Endothelial cell of umbilical vein (primary cell): ENCODE results near the gene ROPN1L. TPM values are rescaled to one million over a fixed set of nuclear protein-coding genes. Genes with fewer than 3 reads are reported as not detected.

Experiments used
- BruUV-seq: library from RNA; stranded (reverse); fragments of 400-500 nt; replicated peaks from 2 replicates; lab custom pipeline; 2021; lab: Mats Ljungman, UMichigan
- CTCF ChIA-PET: fragments of 300-600, 350-600 bp; sonication (Branson Sonifier 250); formaldehyde crosslinking; loops from one replicate; lab custom pipeline; 2021; ENCODE audit warnings: antibody characterized with exemption, inconsistent platforms; lab: Charles Lee
- POLR2A ChIA-PET: fragments of 300-600, 350-600 bp; sonication (Branson Sonifier 250); formaldehyde crosslinking; loops from one replicate; lab custom pipeline; 2021; ENCODE audit warnings: antibody characterized with exemption, inconsistent platforms; lab: Charles Lee
- DNase-seq: peaks from one replicate; pipeline ENCODE4 v3.0.0-alpha.2; 2011; ENCODE audit warnings: low read depth, low spot score
- FAIRE-seq: peaks from 2 replicates; lab custom pipeline; 2011; peaks lifted over from hg19 to GRCh38; lab: Jason Lieb, UNC
- H2AFZ ChIP-seq: 2 replicates; pipeline ENCODE4 v1.6.0; 2012; ENCODE audit warnings: low read depth, low read length, control low read depth, inconsistent platforms
- H3K27ac ChIP-seq: 2 replicates; pipeline ENCODE4 v1.5.1; 2011; ENCODE audit warnings: low read depth, mild to moderate bottlenecking, control low read depth, low read length, moderate library complexity; ENCODE audit not compliant: insufficient read depth
- H3K27me3 ChIP-seq, 2 experiments: 2 replicates each; pipeline versions ENCODE4 v1.6.0 to v1.6.1; 2011; ENCODE audit warnings: low read length in 2 of 2, mixed read lengths in 1 of 2; ENCODE audit not compliant: control insufficient read depth in 2 of 2, insufficient read depth in 2 of 2
- H3K36me3 ChIP-seq, 2 experiments: 2 replicates in 1 of 2; 3 replicates in 1 of 2; pipeline ENCODE4 v1.5.1; 2011; ENCODE audit warnings: low read length in 2 of 2, mild to moderate bottlenecking in 1 of 2, moderate library complexity in 1 of 2; ENCODE audit not compliant: control insufficient read depth in 2 of 2, insufficient read depth in 2 of 2; ENCODE audit errors: extremely low read depth in 1 of 2
- H3K4me1 ChIP-seq: 3 replicates; pipeline ENCODE4 v1.5.1; 2011; ENCODE audit warnings: mild to moderate bottlenecking, low read length; ENCODE audit not compliant: control insufficient read depth, insufficient read depth; ENCODE audit errors: extremely low read depth
- H3K4me2 ChIP-seq: 2 replicates; pipeline ENCODE4 v1.6.1; 2011; ENCODE audit warnings: low read length, control low read depth, mixed read lengths; ENCODE audit not compliant: insufficient read depth
- H3K4me3 ChIP-seq, 3 experiments: fragments of 200-600 bp in 1 of 3; sonication (generic), shearing (Covaris generic) in 1 of 3; replicated peaks in 1 of 3; 2 replicates each; pipeline ENCODE4 v1.5.1; 2011 to 2016; ENCODE audit warnings: control low read depth in 3 of 3, low read length in 3 of 3, mild to moderate bottlenecking in 2 of 3, inconsistent platforms in 1 of 3, low read depth in 1 of 3, moderate library complexity in 1 of 3; ENCODE audit not compliant: insufficient read depth in 1 of 3
- H3K79me2 ChIP-seq: 2 replicates; pipeline ENCODE4 v1.6.0; 2012; ENCODE audit warnings: low read length, inconsistent platforms; ENCODE audit not compliant: control insufficient read depth, insufficient read depth
- H3K9ac ChIP-seq: replicated peaks from 2 replicates; pipeline ENCODE3; 2011; ENCODE audit warnings: low read length, control low read depth; ENCODE audit not compliant: insufficient read depth; ENCODE audit errors: extremely low read depth
- H3K9me1 ChIP-seq: replicated peaks from 3 replicates; pipeline ENCODE4 v1.6.0; 2011; ENCODE audit warnings: mild to moderate bottlenecking, low read length; ENCODE audit not compliant: control insufficient read depth, insufficient read depth; ENCODE audit errors: extremely low read depth
- H3K9me3 ChIP-seq: replicated peaks from 2 replicates; pipeline ENCODE4 v1.5.1; 2012; ENCODE audit warnings: low read length, inconsistent platforms; ENCODE audit not compliant: control insufficient read depth, insufficient read depth
- H4K20me1 ChIP-seq: replicated peaks from 2 replicates; pipeline ENCODE3; 2011; ENCODE audit warnings: mild to moderate bottlenecking, low read length; ENCODE audit not compliant: control insufficient read depth, insufficient read depth; ENCODE audit errors: extremely low read depth
- CTCF ChIP-seq, 2 donors: IDR thresholded peaks; 1 replicate in 1 of 2; 2 replicates in 1 of 2; pipeline ENCODE4 v1.5.1; 2011; ENCODE audit warnings: low read length in 2 of 2, mild to moderate bottlenecking in 2 of 2, moderate library complexity in 2 of 2, control low read depth in 1 of 2, inconsistent platforms in 1 of 2, low read depth in 1 of 2; ENCODE audit not compliant: insufficient read depth in 1 of 2; ENCODE audit errors: extremely low read depth in 1 of 2
- EZH2 ChIP-seq: IDR thresholded peaks from 2 replicates; pipeline ENCODE4 v1.6.1; 2012; ENCODE audit warnings: borderline replicate concordance, low read depth, mild to moderate bottlenecking, moderate library complexity, low read length, inconsistent platforms; ENCODE audit not compliant: severe bottlenecking
- FOS ChIP-seq: IDR thresholded peaks from 2 replicates; pipeline ENCODE4 v1.6.1; 2011; ENCODE audit warnings: mild to moderate bottlenecking, low read length, moderate library complexity, borderline replicate concordance; ENCODE audit not compliant: insufficient read depth
- GATA2 ChIP-seq: IDR thresholded peaks from 2 replicates; pipeline ENCODE4 v1.7.0; 2011; ENCODE audit warnings: low read depth, mild to moderate bottlenecking, moderate library complexity, mixed read lengths, low read length; ENCODE audit not compliant: insufficient read length, insufficient read depth
- JUN ChIP-seq: IDR thresholded peaks from 2 replicates; pipeline ENCODE4 v1.6.1; 2011; ENCODE audit warnings: borderline replicate concordance, low read depth; ENCODE audit not compliant: insufficient read length, insufficient read depth
- MYC ChIP-seq: IDR thresholded peaks from one replicate; pipeline ENCODE4 v1.6.1; 2011; ENCODE audit warnings: mild to moderate bottlenecking, low read depth, low read length
- POLR2A ChIP-seq: IDR thresholded peaks from 2 replicates; pipeline ENCODE4 v1.6.1; 2012; ENCODE audit warnings: low read depth, mild to moderate bottlenecking, control low read depth, low read length
- POLR2AphosphoS5 ChIP-seq: IDR thresholded peaks from 2 replicates; pipeline ENCODE4 v1.6.1; 2012; ENCODE audit warnings: low read depth, mild to moderate bottlenecking, control low read depth, low read length, moderate library complexity; ENCODE audit not compliant: insufficient read depth
- dilution Hi-C: fragments of 300-500 bp; cut with MboI; formaldehyde crosslinking; loops from one replicate; pipeline ENCODE4 v1.15.0; 2019; ENCODE audit warnings: low sequenced_read_pairs; ENCODE audit not compliant: extremely low pct_ligation_motif_present
- intact Hi-C: fragments of 100-400 bp; cut with micrococcal nuclease; formaldehyde crosslinking; loops from one replicate; pipeline ENCODE4 v1.10.0; 2022
- polyA plus RNA-seq, 4 experiments: library from polyadenylated mRNA; depleted of rRNA in 3 of 4; stranded (reverse) in 3 of 4; unstranded in 1 of 4; fragments of >200 nt; gene quantifications; 2 replicates each; pipeline versions ENCODE4 v1.2.1 to v1.2.3, GENCODE V29; 2011 to 2012; ENCODE audit warnings: missing spikeins in 1 of 4
- total RNA-seq: library from RNA; stranded (reverse); gene quantifications from 2 replicates; pipeline ENCODE4 v1.2.3, GENCODE V29; 2021
- TF ChIP-seq, protein P1 (sequence below): IDR thresholded peaks from 2 replicates; pipeline ENCODE4 v1.6.1; 2011; ENCODE audit not compliant: insufficient read depth, insufficient read length

The ROPN1L gene
- total and polyA plus RNA-seq, 2 donors (not counting 3 experiments of a cell fraction or from before 2014, with no cell fraction given), result 0.30 to 0.60 TPM

GRCh38 chr5:10446490-10446889 is 4.8 kb downstream of the ROPN1L start:
- dilution Hi-C loops (no loop called here), intact Hi-C loops (no loop called here)
- TF ChIP-seq POLR2A, result no peak
- TF ChIP-seq GATA2, result no peak
- TF ChIP-seq JUN, result no peak
- TF ChIP-seq POLR2AphosphoS5, result no peak
- TF ChIP-seq EZH2, result no peak
- TF ChIP-seq MYC, result no peak
- TF ChIP-seq CTCF (IDR thresholded peaks at IDR 0.05; ENCODE audit: extremely low read depth in 1 of 2, insufficient read depth in 1 of 2, low read depth in 1 of 2, low read length in 2 of 2), result no peak
- TF ChIP-seq, protein P1, sequence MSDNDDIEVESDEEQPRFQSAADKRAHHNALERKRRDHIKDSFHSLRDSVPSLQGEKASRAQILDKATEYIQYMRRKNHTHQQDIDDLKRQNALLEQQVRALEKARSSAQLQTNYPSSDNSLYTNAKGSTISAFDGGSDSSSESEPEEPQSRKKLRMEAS, result no peak
- no peak for TF ChIP-seq FOS
- Histone ChIP-seq H3K9me1 (no peaks in the 10 kb centered on the region), H3K9me3 (no peaks in the 10 kb centered on the region), H3K9ac (no peak overlapping the region), H4K20me1 (no peaks in the 10 kb centered on the region), H3K36me3 (no peaks in the 10 kb centered on the region), H2AFZ (no peak overlapping the region), H3K27ac (no peak overlapping the region), H3K4me2 (no peak overlapping the region), H3K4me1 (peaks cover 16% of the 10 kb centered on the region), H3K4me3 (no peak overlapping the region), H3K79me2 (no peaks in the 10 kb centered on the region), H3K27me3 (no peaks in the 10 kb centered on the region)
- no peak for FAIRE-seq
- ChIA-PET POLR2A (no interaction called here), CTCF (interaction anchor here (1.6 kb wide), 1 partner anchor 31 kb away, joined by 3 read pairs; no protein-coding TSS in a partner anchor)
- DNase-seq, result no peak
- no TSS peak for BruUV-seq
